ENCODE data around the gene METAP1D. TPM values are rescaled to one million over a fixed set of nuclear protein-coding genes. Genes with fewer than 3 reads are reported as not detected.

Gene METAP1D
- polyA plus RNA-seq, 1 donor: 14.2 TPM

Other genes starting within 250 kb of the METAP1D start
- 23.6 TPM for gene SLC25A12, start 105.7 kb upstream of the METAP1D start, polyA plus RNA-seq (ENCODE audit: insufficient read length)
- 31.9 TPM for gene HAT1, start 77.5 kb upstream of the METAP1D start, polyA plus RNA-seq (ENCODE audit: insufficient read length)
- gene DLX1, start 85.6 kb downstream of the METAP1D start, polyA plus RNA-seq (ENCODE audit: insufficient read length): not detected
- gene DLX2, start 102.9 kb downstream of the METAP1D start, polyA plus RNA-seq (ENCODE audit: insufficient read length): not detected